GM10847 (cell line): ENCODE measurements around the gene PHF2.

Experiments
- POLR2A ChIP-seq: IDR thresholded peaks from 2 replicates; pipeline ENCODE4 v1.6.1; 2011; ENCODE audit not compliant: insufficient read length; ENCODE audit errors: extremely low read depth

The PHF2 gene

DNA sequence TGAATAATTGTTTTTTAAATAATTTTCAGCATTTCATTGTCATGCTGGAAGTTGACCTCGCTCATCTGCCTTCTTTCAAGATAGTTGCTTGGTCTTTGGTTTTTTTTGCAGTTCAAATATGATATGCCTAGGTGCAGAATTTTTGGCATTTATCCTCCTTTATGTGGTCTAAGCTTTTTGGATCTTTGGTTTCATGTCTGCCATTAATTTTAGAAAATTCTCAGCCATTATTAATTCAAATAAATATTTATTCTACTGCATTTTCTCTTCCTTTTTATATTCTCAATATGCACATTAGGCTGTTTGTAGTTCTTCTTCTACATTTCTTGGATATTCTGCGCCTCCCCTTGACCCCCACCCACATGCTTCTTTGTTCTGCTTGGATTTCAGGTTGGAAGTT is 63.6 kb downstream of the PHF2 start:
- no peak for TF ChIP-seq POLR2A

DNA sequence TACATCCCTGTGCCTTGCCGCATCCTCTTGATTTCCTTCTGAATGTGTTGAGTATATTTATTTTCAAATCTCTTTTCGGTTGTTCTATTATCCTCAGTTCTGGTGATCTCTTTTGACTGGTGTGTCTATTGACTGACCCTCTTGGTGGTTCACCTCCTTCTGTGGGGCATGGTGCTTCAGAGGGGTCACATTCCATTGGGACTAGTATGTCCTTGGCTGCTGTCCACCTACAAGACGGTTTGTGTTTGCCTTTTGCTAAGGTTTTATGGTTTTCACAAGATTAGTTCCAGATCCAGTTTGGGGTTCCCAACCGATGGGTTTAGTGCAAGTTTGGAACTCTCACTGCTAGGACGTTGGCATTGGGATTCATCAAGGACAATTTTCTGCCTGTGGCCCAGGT is 66.6 kb downstream of the PHF2 start:
- TF ChIP-seq POLR2A, result no peak

DNA sequence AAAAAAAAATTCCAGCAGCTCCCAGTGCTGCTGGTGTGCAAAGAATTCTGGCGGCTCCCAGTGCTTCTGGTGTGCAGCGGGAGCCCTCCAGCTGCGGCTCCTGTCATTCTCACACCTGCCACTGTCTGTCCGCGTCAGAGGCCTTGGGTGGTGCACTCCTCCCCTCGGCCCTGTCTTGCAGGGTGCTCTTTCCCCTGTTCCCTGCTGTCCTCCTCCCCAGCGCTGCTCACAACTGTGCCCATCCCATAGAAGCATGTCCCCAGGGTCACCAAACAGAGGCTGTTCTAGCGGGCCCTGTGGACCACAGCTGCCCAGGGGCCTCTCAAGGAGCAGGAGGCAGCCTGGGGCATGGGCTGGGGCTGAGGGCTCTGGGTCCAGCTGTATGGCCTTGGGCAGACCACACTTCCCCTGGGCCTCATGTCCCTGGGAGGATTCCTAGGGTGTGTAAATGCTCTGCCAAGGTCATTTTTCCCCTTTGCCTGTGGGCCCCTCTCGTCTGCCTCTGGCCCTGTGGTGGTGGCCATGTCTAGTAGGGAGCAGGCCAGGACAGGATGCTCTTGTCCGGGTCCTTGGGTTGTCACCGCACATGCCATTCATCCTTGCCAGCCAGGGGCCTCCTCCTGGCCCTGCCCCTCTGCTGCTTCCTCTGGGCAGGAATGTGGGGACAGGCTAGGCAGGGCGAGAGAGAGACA is 68.2 kb downstream of the PHF2 start:
- no peak for TF ChIP-seq POLR2A

DNA sequence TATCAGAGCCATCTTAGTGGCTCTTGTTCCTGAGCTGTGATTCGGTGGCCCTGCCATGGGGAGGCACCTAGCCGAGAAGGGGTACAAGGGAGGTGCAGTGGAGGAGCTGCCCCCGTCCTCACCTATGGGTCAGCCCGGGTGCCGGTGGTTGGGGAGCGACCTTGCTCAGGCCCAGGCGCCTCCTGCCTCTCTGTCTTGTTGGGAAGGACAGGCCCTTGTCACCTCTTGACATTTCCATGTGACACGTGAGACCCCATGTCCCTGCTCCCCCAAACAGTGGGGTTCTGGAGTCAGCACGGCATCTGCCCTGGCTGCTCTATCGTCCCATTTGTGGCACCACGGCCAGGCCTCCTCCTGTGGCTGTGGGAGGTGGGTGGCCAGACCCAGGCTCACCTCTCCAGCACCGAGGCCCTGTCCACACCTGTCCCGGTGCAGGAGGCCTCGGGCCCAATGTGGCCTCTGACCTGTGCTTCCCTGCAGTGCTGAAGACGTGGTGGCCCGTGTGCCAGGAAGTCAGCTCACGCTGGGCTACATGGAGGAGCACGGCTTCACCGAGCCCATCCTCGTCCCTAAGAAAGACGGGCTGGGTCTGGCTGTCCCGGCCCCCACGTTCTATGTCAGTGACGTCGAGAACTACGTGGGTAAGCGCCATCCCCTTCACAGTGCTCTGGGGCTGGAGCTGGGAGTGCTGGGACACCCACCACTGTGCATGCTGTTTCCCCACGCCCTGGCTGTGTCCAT is 68.9 kb downstream of the PHF2 start:
- TF ChIP-seq POLR2A, result no peak

DNA sequence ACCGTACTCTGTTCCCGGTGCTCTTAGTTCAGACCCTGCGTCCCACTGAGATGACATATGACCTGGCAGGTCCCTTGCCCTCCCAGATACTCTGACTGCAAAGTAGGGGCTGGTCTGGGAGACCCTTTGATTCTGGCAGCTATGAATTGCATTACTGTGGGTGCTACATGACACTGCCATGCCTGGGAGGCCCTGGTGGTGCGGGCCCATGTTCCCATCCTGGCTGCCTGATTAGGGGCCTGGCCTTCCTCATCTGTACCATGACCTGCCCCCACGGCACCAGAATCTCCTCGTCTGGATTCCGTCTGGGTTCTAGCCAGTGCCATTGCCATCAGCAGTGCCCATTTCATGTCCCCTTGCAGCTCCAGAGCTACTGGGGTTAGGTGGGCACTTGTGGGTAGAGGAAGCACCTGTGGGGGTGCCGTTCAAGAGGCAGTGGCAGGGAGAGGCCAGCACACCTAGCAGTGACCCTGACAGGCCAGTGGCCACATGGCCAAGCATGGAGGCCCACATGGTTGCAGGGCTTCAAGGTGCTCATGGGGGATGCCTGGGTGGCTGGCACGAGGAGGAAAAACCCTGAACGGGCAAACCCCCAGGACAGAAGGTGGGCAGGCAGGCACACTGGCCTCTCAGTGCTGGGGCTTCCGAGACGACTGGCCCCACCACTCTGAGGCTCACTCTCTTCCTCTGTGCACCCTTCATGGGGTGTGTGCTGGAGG is 69.7 kb downstream of the PHF2 start:
- no peak for TF ChIP-seq POLR2A

DNA sequence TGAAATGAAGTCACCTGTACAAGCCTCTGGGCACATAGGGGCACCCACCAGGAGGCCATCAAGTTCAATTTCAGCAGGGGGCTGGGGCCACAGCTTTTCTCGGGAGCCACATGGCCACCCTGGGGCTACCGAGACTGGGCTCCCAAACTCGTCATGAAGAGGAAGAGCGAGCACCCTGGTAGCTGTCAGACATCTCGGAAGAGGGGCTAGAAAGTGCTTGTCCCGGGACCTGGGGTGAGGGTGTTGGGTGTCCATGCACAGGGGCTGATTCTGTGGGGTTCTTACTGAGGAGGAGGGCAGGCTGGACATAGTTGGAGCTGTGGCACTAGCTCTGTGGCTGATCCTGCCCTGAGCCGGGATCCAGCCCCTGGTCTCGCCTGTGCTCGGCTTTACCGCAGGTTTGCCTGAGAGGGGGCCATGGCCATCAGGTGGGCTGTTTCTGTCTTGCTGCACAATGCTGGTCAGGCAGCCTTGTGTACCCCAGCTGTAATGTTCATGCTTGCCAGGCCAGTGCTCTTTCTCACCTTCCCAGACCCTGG is 70.3 kb downstream of the PHF2 start:
- no peak for TF ChIP-seq POLR2A

DNA sequence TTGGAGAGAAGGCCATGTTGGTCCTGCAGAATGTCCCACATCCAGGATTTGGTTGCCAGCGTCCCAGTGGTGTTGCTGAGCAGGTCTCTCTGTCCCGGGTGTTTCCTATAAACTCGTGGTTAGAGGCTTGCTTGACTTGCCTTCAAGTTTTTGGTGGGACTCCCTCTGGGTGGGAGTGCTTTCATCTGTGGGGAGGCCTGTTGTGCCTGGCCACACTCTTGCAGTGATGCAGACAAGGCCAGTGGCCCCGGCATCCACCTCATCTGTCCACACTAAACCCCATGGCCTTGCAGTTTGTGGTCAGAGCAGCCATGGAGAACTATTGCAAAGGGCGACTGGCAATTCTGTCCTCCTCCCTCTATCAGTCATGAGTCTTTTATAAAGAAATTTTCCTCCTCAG is 71.8 kb downstream of the PHF2 start:
- no peak for TF ChIP-seq POLR2A

DNA sequence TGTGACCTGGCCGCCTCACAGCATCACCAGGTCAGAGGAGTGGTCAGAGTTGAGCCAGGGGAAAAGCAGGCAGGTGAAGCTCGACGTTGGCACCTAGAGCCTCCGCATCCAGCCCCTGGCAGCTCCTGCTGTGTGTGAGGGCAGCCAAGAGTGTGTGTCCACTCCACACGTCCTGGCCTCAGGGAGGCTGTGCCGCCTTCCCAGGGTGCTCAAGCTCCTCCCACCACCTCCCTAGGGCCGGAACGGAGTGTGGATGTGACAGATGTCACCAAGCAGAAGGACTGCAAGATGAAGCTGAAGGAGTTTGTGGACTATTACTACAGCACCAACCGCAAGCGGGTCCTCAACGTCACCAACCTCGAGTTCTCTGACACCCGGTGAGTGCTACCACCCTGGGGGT is 72.5 kb downstream of the PHF2 start:
- TF ChIP-seq POLR2A, result no peak

DNA sequence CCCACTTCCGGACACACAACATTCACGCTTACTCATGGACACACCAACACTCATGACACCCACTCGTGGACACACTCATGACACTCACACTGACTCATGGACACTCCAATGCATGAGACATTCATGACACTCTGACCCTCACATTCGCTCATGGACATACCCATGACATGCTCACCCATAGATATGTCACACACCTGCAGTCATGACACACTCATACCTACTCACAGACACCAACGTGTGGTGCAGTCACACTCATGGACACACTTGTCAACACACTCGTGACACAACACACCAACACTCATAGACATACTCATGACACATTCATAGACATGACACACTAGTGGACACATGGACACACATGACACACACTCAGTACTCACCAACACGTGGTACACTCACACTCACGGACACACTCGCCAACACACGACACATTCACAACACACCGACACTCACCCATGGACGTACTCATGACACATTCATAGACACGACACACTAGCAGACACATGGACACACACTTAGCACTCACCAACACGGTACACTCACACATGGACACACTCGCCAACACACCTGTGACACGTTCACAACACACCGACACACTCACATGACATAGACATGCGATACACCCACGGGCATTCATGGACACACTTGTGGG is 73.4 kb downstream of the PHF2 start:
- TF ChIP-seq POLR2A, result no peak

DNA sequence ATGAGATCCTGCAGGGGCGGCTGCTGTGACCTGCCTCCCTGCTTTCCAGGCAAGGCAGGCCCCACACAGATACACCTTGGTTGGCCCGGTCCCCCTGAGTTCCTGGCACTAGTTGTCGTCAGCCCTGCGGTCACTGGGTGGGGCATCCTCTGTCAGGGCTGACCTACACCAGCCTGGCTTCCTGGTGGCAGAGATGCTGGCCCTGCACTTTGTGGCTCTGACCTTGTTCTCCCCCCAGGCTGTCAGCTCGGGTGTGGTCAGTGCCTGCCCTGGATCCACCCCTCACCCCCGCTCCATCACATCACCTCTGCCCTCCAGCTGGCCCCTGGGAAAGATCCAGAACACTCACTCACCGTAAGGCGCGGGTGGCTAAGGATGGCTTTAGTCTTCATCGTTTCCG is 74.1 kb downstream of the PHF2 start:
- no peak for TF ChIP-seq POLR2A

DNA sequence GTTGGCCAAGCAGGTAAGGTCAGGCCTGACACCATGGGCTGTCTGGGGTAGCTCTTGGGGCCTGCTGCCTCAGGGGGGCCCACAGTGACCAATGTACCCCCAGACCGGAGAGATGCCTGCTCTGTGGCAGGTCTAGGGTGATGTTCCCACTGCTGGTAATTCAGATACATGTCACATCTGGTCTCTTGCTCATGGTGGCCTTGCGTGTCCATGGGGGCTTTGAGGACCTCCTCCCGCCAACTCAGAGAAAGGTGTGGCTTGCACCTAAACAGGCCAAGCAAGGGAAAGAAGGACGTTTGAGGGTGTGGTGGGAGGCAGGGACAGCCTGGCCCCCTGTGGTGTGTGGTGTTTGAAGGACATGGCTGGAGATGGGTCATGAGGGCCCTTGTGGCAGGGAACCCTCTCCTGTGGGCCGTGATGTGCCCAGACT is 75.2 kb downstream of the PHF2 start:
- no peak for TF ChIP-seq POLR2A

DNA sequence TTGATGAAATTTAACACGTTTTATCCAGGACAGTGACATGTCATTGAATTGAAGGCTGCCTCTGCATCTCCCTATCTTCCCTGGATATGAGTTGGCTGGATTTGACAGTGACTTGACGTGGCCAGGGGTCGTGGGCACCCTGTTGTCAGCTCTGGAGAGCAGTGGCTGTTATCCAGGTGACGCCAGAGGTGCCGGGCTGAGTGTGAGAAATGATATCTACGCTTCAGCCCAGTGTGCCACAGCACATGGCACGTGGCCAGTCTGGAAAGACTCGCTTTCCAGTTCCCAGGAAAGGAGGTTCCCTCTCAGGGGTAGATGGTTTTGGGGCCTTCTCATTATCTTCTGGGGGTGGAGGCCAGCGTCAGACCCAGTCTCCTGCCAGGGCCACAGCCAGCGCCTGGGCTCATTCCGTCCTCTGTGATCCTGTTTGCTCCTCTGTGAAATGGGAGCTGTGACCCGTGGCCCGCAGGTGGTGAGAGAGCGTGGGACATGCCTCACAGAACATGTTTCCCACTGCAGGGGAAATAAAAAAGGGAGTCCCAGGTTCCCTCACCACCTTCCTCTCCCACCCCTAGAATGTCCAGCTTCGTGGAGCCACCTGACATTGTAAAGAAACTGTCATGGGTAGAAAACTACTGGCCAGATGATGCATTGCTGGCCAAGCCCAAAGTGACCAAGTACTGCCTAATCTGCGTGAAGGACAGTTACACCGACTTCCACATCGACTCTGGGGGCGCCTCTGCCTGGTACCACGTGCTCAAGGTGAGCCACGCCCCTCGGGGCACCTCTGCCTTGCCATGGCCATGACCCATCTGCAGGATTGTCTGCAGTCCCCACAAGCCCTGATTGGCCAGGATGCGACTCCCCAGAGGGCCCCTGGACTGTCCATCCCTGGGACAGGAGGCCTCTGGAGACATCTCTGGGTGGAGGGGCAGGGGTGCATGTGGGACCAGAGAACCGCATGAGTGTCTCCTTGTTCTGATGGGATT is 76.5 kb downstream of the PHF2 start:
- no peak for TF ChIP-seq POLR2A

DNA sequence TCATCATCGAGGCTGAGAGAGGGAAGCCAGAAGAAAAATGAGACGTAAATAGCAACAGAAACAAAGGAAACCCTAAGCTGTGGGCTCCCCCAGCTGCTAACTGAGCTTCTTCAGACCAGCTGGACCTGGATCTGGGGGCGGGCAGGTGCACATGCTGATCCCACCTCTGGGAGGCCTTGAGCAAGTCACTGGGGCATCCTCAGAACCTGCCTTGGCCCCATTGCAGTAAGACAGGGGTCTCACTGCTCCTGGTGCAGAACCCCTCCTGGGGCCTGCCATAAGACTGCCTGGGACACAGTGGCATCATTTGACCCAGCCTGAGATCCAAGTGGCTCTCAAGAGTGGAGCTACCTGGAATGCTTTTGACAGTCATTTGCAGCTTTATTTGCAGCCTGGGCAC is 77.4 kb downstream of the PHF2 start:
- no peak for TF ChIP-seq POLR2A

DNA sequence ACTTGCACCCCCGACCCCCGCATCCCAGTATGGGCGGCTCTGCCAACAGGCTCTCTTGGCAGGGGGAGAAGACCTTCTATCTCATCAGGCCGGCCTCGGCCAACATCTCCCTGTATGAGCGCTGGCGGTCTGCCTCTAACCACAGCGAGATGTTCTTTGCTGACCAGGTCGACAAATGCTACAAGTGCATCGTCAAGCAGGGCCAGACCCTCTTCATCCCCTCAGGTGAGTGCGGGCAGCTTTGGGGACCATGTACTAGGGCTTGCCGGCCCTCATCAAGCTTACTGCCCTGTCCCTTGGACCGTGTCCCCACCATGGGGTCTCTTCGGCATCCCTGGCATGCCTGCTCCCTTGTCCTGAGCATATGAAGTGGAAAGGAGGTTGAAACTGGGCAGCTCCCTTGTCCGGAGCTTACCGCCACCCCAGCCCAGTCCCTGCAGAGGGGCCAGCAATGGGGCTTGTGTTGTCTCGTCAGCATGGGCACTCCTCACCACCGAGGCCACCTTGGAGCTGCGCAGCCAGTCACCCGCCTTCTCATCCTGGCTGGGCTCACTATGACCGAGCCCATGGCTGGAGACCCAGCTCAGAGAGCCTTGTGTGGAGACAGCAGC is 78.1 kb downstream of the PHF2 start:
- no peak for TF ChIP-seq POLR2A
